ENCODE data around the gene CD7.

DNA sequence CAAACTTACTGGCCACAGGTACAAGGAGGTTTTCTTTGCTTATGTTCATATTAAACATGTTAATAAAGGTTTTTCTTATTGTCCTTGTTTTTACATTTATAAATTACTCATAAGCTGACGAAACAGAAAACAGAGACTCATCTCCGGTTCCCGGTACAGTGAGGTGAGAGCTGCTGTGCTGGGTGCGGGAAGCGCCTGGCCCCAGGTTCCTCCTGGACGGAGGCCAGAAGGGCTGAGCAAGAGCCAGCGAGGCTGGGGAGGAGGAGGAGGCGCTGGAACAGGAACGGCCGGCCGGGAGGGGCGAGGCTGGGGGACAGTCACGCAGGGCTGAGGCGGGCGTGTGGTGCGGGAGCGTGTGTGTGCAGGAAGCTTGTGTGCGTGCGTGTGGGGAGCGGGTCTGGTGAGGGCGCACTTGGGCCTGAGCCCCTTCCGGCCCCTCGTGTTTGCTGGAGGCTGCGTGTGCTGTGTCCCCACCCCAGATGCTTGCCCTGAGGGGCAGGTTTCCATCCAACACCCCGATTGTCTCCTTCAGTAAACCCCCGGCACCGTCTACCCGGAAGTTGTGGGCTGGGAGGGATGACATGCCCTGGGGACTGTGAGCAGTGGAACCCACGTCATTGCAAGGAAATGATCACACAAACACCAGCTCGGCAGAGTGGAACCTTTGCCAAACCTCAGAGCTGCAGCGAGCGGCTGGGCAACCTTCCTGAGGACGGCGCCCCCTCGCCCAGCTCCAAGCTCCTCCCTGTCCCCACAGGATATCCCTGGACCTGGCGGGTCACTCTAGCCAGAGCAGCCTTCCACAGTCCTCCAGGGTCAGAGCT, 19.5 kb downstream of the CD7 start:
- TF ChIP-seq, protein P1, sequence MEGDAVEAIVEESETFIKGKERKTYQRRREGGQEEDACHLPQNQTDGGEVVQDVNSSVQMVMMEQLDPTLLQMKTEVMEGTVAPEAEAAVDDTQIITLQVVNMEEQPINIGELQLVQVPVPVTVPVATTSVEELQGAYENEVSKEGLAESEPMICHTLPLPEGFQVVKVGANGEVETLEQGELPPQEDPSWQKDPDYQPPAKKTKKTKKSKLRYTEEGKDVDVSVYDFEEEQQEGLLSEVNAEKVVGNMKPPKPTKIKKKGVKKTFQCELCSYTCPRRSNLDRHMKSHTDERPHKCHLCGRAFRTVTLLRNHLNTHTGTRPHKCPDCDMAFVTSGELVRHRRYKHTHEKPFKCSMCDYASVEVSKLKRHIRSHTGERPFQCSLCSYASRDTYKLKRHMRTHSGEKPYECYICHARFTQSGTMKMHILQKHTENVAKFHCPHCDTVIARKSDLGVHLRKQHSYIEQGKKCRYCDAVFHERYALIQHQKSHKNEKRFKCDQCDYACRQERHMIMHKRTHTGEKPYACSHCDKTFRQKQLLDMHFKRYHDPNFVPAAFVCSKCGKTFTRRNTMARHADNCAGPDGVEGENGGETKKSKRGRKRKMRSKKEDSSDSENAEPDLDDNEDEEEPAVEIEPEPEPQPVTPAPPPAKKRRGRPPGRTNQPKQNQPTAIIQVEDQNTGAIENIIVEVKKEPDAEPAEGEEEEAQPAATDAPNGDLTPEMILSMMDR (IDR thresholded peaks at IDR 0.05) = no peak
- TF ChIP-seq POLR2AphosphoS5 (IDR thresholded peaks at IDR 0.05) = peak; percentile 5 to 62 (median 33)
- TF ChIP-seq POLR2A (IDR thresholded peaks at IDR 0.05) = peak; percentile 8 to 42
